ENCODE data around the gene SSBP3.
"Not testable (repeated sequence)": the region's sequence is repeated elsewhere in the genome, so short reads cannot be mapped to it uniquely, and the experiment has no call there.

Gene SSBP3

GRCh38 chr1:54406339-54407153 is at the start of gene SSBP3:
TSS of gene SSBP3 (minus strand) at chr1:54406394.
- TF ChIP-seq CTCF (IDR thresholded peaks at IDR 0.05; ENCODE audit: low read depth, low read length): no peak
- peak within 1 kb of the TSS; percentile 77 for H3K4me3 ChIP-seq (ENCODE audit: low read depth, low read length)

- no peak overlapping the region for H3K4me3 ChIP-seq (ENCODE audit: low read depth, low read length)
- no peak for TF ChIP-seq CTCF (IDR thresholded peaks at IDR 0.05; ENCODE audit: low read depth, low read length)
Observed at GRCh38 chr1:54453509-54453908, 47.3 kb upstream of the SSBP3 start.

GRCh38 chr1:54453022-54453421 is 46.8 kb upstream of the SSBP3 start:
- H3K4me3 ChIP-seq (ENCODE audit: low read depth, low read length): no peak overlapping the region
- TF ChIP-seq CTCF (IDR thresholded peaks at IDR 0.05; ENCODE audit: low read depth, low read length): no peak

- not testable (repeated sequence) for H3K4me3 ChIP-seq (ENCODE audit: low read depth, low read length)
Observed at GRCh38 chr1:54449431-54449830, 43.2 kb upstream of the SSBP3 start.

GRCh38 chr1:54448801-54449200 is 42.6 kb upstream of the SSBP3 start:
- not testable (repeated sequence) for H3K4me3 ChIP-seq (ENCODE audit: low read depth, low read length)

- not testable (repeated sequence) for H3K4me3 ChIP-seq (ENCODE audit: low read depth, low read length)
Observed at GRCh38 chr1:54447081-54447480, 40.9 kb upstream of the SSBP3 start.

- no peak for TF ChIP-seq CTCF (IDR thresholded peaks at IDR 0.05; ENCODE audit: low read depth, low read length)
- no peak overlapping the region for H3K4me3 ChIP-seq (ENCODE audit: low read depth, low read length)
Observed at GRCh38 chr1:54442185-54442584, 36.0 kb upstream of the SSBP3 start.

- TF ChIP-seq CTCF (IDR thresholded peaks at IDR 0.05; ENCODE audit: low read depth, low read length): no peak
- no peak overlapping the region for H3K4me3 ChIP-seq (ENCODE audit: low read depth, low read length)
Observed at GRCh38 chr1:54439550-54440223, 33.5 kb upstream of the SSBP3 start.

- TF ChIP-seq CTCF (IDR thresholded peaks at IDR 0.05; ENCODE audit: low read depth, low read length): no peak
- H3K4me3 ChIP-seq (ENCODE audit: low read depth, low read length): no peak overlapping the region
Observed at GRCh38 chr1:54437783-54438182, 31.6 kb upstream of the SSBP3 start.
